HEK293 (cell line): Measurements from ENCODE around the gene CEP112.

Source experiments
- KLF16 ChIP-seq: fragments of 450-650 bp; formaldehyde crosslinking; IDR thresholded peaks from 2 replicates; pipeline ENCODE4 v1.5.1; 2017; ENCODE audit warnings: missing biosample characterization, missing genetic modification characterization
- SCRT1 ChIP-seq: fragments of 450-650 bp; formaldehyde crosslinking; IDR thresholded peaks from 2 replicates; pipeline ENCODE4 v1.5.1; 2016; ENCODE audit warnings: missing biosample characterization, missing genetic modification characterization, borderline replicate concordance
- ZNF184 ChIP-seq: fragments of 450-650 bp; IDR thresholded peaks from 2 replicates; pipeline ENCODE4 v1.5.1; 2018; ENCODE audit warnings: missing biosample characterization, mild to moderate bottlenecking, missing genetic modification characterization
- ZNF214 ChIP-seq: fragments of 450-650 bp; formaldehyde crosslinking; IDR thresholded peaks from 2 replicates; pipeline ENCODE4 v1.5.1; 2017; ENCODE audit warnings: missing biosample characterization, mild to moderate bottlenecking, missing genetic modification characterization, borderline replicate concordance
- ZNF302 ChIP-seq: fragments of 450-650 bp; formaldehyde crosslinking; IDR thresholded peaks from 2 replicates; pipeline ENCODE4 v1.5.1; 2016; ENCODE audit warnings: missing biosample characterization, missing genetic modification characterization, low read depth
- ZNF837 ChIP-seq: fragments of 450-650 bp; formaldehyde crosslinking; IDR thresholded peaks from 2 replicates; pipeline ENCODE4 v1.5.1; 2016; ENCODE audit warnings: missing biosample characterization, missing genetic modification characterization
- TF ChIP-seq, protein P1 (sequence below): fragments of 450-650 bp; formaldehyde crosslinking; IDR thresholded peaks from 2 replicates; pipeline ENCODE4 v1.5.1; 2016; ENCODE audit warnings: missing biosample characterization, missing genetic modification characterization
- TF ChIP-seq, protein P2 (sequence below): fragments of 450-650 bp; formaldehyde crosslinking; IDR thresholded peaks from 2 replicates; pipeline ENCODE4 v1.5.1; 2016; ENCODE audit warnings: missing biosample characterization, missing genetic modification characterization
- TF ChIP-seq, protein P3 (sequence below): fragments of 450-650 bp; formaldehyde crosslinking; conservative IDR thresholded peaks from 2 replicates; pipeline ENCODE4 v1.5.1; 2016; ENCODE audit warnings: low read depth, missing biosample characterization, missing genetic modification characterization
- TF ChIP-seq, protein P4 (sequence below): fragments of 450-650 bp; formaldehyde crosslinking; IDR thresholded peaks from 2 replicates; pipeline ENCODE4 v1.5.1; 2016; ENCODE audit warnings: missing biosample characterization, missing genetic modification characterization, low read depth

DNA sequence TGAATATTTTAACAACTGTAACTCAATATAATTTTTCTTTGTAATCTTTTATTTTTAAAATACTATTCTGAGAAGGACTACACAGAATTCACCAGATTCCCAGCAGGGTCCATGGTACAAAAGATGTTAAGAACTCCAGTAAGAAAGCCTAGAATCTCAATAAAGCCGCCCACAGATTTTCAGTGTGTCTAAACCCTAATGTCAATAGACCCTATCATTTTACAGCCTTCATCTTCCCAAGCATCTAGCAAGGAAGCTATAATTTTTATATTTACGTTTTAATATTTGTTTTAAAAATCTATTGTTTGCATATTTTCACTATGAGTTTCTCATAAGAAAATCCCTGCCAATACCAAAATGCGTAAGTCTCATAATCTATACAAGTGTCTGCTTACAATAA lies 148.5 kb downstream of the CEP112 start:
- TF ChIP-seq ZNF302 (tag by site-specific recombination) (no peak), KLF16 (tag by site-specific recombination) (no peak), SCRT1 (no peak), ZNF214 (no peak), ZNF837 (tag by site-specific recombination) (no peak), ZNF184 (tag by site-specific recombination) (no peak)
- TF ChIP-seq, protein P1, sequence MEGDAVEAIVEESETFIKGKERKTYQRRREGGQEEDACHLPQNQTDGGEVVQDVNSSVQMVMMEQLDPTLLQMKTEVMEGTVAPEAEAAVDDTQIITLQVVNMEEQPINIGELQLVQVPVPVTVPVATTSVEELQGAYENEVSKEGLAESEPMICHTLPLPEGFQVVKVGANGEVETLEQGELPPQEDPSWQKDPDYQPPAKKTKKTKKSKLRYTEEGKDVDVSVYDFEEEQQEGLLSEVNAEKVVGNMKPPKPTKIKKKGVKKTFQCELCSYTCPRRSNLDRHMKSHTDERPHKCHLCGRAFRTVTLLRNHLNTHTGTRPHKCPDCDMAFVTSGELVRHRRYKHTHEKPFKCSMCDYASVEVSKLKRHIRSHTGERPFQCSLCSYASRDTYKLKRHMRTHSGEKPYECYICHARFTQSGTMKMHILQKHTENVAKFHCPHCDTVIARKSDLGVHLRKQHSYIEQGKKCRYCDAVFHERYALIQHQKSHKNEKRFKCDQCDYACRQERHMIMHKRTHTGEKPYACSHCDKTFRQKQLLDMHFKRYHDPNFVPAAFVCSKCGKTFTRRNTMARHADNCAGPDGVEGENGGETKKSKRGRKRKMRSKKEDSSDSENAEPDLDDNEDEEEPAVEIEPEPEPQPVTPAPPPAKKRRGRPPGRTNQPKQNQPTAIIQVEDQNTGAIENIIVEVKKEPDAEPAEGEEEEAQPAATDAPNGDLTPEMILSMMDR (tag by site-specific recombination) = no peak
- TF ChIP-seq, protein P2, sequence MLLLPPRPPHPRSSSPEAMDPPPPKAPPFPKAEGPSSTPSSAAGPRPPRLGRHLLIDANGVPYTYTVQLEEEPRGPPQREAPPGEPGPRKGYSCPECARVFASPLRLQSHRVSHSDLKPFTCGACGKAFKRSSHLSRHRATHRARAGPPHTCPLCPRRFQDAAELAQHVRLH (tag by site-specific recombination) = no peak
- TF ChIP-seq, protein P3, sequence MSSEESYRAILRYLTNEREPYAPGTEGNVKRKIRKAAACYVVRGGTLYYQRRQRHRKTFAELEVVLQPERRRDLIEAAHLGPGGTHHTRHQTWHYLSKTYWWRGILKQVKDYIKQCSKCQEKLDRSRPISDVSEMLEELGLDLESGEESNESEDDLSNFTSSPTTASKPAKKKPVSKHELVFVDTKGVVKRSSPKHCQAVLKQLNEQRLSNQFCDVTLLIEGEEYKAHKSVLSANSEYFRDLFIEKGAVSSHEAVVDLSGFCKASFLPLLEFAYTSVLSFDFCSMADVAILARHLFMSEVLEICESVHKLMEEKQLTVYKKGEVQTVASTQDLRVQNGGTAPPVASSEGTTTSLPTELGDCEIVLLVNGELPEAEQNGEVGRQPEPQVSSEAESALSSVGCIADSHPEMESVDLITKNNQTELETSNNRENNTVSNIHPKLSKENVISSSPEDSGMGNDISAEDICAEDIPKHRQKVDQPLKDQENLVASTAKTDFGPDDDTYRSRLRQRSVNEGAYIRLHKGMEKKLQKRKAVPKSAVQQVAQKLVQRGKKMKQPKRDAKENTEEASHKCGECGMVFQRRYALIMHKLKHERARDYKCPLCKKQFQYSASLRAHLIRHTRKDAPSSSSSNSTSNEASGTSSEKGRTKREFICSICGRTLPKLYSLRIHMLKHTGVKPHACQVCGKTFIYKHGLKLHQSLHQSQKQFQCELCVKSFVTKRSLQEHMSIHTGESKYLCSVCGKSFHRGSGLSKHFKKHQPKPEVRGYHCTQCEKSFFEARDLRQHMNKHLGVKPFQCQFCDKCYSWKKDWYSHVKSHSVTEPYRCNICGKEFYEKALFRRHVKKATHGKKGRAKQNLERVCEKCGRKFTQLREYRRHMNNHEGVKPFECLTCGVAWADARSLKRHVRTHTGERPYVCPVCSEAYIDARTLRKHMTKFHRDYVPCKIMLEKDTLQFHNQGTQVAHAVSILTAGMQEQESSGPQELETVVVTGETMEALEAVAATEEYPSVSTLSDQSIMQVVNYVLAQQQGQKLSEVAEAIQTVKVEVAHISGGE = no peak
- TF ChIP-seq, protein P4, sequence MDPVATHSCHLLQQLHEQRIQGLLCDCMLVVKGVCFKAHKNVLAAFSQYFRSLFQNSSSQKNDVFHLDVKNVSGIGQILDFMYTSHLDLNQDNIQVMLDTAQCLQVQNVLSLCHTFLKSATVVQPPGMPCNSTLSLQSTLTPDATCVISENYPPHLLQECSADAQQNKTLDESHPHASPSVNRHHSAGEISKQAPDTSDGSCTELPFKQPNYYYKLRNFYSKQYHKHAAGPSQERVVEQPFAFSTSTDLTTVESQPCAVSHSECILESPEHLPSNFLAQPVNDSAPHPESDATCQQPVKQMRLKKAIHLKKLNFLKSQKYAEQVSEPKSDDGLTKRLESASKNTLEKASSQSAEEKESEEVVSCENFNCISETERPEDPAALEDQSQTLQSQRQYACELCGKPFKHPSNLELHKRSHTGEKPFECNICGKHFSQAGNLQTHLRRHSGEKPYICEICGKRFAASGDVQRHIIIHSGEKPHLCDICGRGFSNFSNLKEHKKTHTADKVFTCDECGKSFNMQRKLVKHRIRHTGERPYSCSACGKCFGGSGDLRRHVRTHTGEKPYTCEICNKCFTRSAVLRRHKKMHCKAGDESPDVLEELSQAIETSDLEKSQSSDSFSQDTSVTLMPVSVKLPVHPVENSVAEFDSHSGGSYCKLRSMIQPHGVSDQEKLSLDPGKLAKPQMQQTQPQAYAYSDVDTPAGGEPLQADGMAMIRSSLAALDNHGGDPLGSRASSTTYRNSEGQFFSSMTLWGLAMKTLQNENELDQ (tag by site-specific recombination) = no peak
